HEK293T (cell line): ENCODE data around the gene LPAR3.

ENCODE experiments used
- ARNT ChIP-seq: fragments of 450-650 bp; IDR thresholded peaks from 2 replicates; pipeline ENCODE4 v1.6.1; 2017; ENCODE audit warnings: mild to moderate bottlenecking
- CTBP1 ChIP-seq: fragments of 450-650 bp; IDR thresholded peaks from 2 replicates; pipeline ENCODE4 v1.6.1; 2016; ENCODE audit warnings: borderline replicate concordance
- ELF4 ChIP-seq: fragments of 450-650 bp; IDR thresholded peaks from 2 replicates; pipeline ENCODE4 v1.6.1; 2017; ENCODE audit warnings: antibody characterized with exemption
- FOXK2 ChIP-seq: fragments of 450-650 bp; IDR thresholded peaks from 2 replicates; pipeline ENCODE4 v1.6.1; 2016; ENCODE audit warnings: mild to moderate bottlenecking
- LEF1 ChIP-seq: fragments of 450-650 bp; IDR thresholded peaks from 2 replicates; pipeline ENCODE4 v1.6.1; 2017; ENCODE audit warnings: mild to moderate bottlenecking, borderline replicate concordance
- NFRKB ChIP-seq: fragments of 450-650 bp; IDR thresholded peaks from 2 replicates; pipeline ENCODE4 v1.6.1; 2016; ENCODE audit warnings: mild to moderate bottlenecking, moderate library complexity
- PKNOX1 ChIP-seq: fragments of 450-650 bp; IDR thresholded peaks from 2 replicates; pipeline ENCODE4 v1.6.1; 2016
- SP1 ChIP-seq: fragments of 450-650 bp; IDR thresholded peaks from 2 replicates; pipeline ENCODE4 v1.6.1; 2017
- ZNF384 ChIP-seq: fragments of 450-650 bp; IDR thresholded peaks from 2 replicates; pipeline ENCODE4 v1.6.1; 2016

GRCh38 chr1:84888753-84889152 is 4.3 kb downstream of the LPAR3 start:
- no peak for TF ChIP-seq FOXK2
- TF ChIP-seq SP1: no peak
- TF ChIP-seq ZNF384: no peak
- TF ChIP-seq CTBP1: no peak
- TF ChIP-seq LEF1: no peak
- no peak for TF ChIP-seq ARNT
- no peak for TF ChIP-seq NFRKB
- TF ChIP-seq PKNOX1: no peak
- no peak for TF ChIP-seq ELF4
